ENCODE results near the gene TANK.
A peak's percentile ranks its signal among the peaks of the same experiment; 100 is the strongest.
"Not testable (repeated sequence)": the region's sequence is repeated elsewhere in the genome, so short reads cannot be mapped to it uniquely, and the experiment has no call there.

Gene TANK

DNA sequence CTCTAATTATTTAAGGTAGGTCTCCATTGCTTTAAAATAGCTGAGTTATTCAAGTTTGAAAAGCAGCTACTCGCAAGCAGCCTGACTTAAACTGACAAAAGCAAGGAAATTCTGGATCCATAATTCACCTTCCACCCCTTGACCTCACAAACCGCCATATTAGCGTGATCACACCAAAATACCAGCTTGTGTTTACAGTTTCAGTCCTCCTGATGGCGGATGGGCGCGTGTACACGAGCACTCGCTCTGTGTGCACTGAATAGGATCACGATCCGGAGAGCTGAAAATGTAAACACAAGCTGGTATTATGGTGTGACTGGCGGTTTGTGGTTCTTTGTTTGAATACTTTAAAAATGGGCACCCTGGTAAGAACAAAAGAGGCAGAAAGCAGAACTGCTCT is 105.6 kb downstream of the TANK start:
- no peak for DNase-seq
- Histone ChIP-seq H3K27me3 (ENCODE audit: control insufficient read depth in 1 of 2, insufficient read depth in 1 of 2, low read length in 2 of 2) (no peaks in the 10 kb centered on the region), H2BK12ac (ENCODE audit: low read length in 2 of 2) (no peak overlapping the region), H3K4ac (ENCODE audit: low read depth in 1 of 2, low read length in 2 of 2) (no peak overlapping the region), H3K4me3 (ENCODE audit: insufficient read depth in 1 of 2, low read depth in 1 of 2, low read length in 2 of 2) (no peak overlapping the region), H3K23ac (ENCODE audit: low read length in 2 of 2) (no peak overlapping the region), H2BK120ac (ENCODE audit: low read depth, low read length) (no peak overlapping the region), H2AFZ (ENCODE audit: low read depth, low read length) (no peak overlapping the region), H3K9me3 (ENCODE audit: control insufficient read depth, low read length) (no peaks in the 10 kb centered on the region), H3K36me3 (ENCODE audit: control insufficient read depth in 1 of 2, insufficient read depth in 2 of 2, low read depth in 1 of 2, low read length in 2 of 2) (no peaks in the 10 kb centered on the region), H2AK5ac (ENCODE audit: low read length, severe bottlenecking) (no peak overlapping the region), H3K4me1 (ENCODE audit: control insufficient read depth, insufficient read depth, low read depth, low read length) (no peaks in the 10 kb centered on the region), H3K14ac (ENCODE audit: low read length in 2 of 2) (no peak overlapping the region), H2BK5ac (ENCODE audit: low read depth, low read length, poor library complexity, severe bottlenecking) (no peak overlapping the region), H2BK15ac (ENCODE audit: low read depth, poor library complexity, severe bottlenecking) (no peak overlapping the region), H3K9ac (ENCODE audit: low read length) (no peak overlapping the region), H3K18ac (ENCODE audit: low read depth in 1 of 2, low read length in 2 of 2) (no peak overlapping the region), H4K91ac (ENCODE audit: low read length) (no peak overlapping the region), H3K27ac (ENCODE audit: low read length, poor library complexity, severe bottlenecking) (no peak overlapping the region), H3K4me2 (ENCODE audit: low read length, poor library complexity, severe bottlenecking) (no peak overlapping the region), H3K79me1 (replicated peaks; ENCODE audit: low read length, poor library complexity, severe bottlenecking) (no peaks in the 10 kb centered on the region), H4K8ac (ENCODE audit: low read length) (no peak overlapping the region)
- 95% methylated on average over 11 of the region's 11 CpGs for WGBS

DNA sequence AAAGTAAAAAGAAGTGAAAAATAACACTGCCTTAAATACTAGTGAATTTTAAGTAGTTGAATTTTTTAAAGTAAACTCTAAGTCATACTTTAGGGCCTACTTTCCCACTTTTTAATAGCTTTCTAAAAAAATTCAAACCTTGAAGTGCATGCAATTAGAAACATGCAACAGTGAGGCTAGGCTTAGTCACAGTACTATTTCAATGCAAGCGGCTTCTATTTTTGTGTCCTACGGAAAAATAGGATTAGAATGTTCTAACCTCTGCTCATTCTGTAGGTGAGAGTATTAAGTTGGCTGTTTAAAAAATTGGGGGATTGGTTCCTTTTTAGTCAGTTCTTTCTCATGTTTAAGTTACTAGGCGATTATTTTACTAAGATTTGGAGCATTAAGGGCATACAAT is 108.9 kb downstream of the TANK start:
- Histone ChIP-seq H3K9ac (ENCODE audit: low read length) (no peak overlapping the region), H3K23ac (ENCODE audit: low read length in 2 of 2) (no peak overlapping the region), H3K4me1 (ENCODE audit: control insufficient read depth, insufficient read depth, low read depth, low read length) (no peaks in the 10 kb centered on the region), H2BK15ac (ENCODE audit: low read depth, poor library complexity, severe bottlenecking) (no peak overlapping the region), H3K27me3 (ENCODE audit: control insufficient read depth in 1 of 2, insufficient read depth in 1 of 2, low read length in 2 of 2) (no peaks in the 10 kb centered on the region), H2BK5ac (ENCODE audit: low read depth, low read length, poor library complexity, severe bottlenecking) (no peak overlapping the region), H4K8ac (ENCODE audit: low read length) (no peak overlapping the region), H2AFZ (ENCODE audit: low read depth, low read length) (no peak overlapping the region), H3K18ac (ENCODE audit: low read depth in 1 of 2, low read length in 2 of 2) (no peak overlapping the region), H4K91ac (ENCODE audit: low read length) (no peak overlapping the region), H2AK5ac (ENCODE audit: low read length, severe bottlenecking) (no peak overlapping the region), H2BK12ac (ENCODE audit: low read length in 2 of 2) (no peak overlapping the region), H3K4me2 (ENCODE audit: low read length, poor library complexity, severe bottlenecking) (no peak overlapping the region), H3K9me3 (ENCODE audit: control insufficient read depth, low read length) (peaks cover 5% of the 10 kb centered on the region), H3K14ac (ENCODE audit: low read length in 2 of 2) (no peak overlapping the region), H3K27ac (ENCODE audit: low read length, poor library complexity, severe bottlenecking) (no peak overlapping the region), H3K4me3 (ENCODE audit: insufficient read depth in 1 of 2, low read depth in 1 of 2, low read length in 2 of 2) (no peak overlapping the region), H3K36me3 (ENCODE audit: control insufficient read depth in 1 of 2, insufficient read depth in 2 of 2, low read depth in 1 of 2, low read length in 2 of 2) (no peaks in the 10 kb centered on the region), H3K79me1 (replicated peaks; ENCODE audit: low read length, poor library complexity, severe bottlenecking) (no peaks in the 10 kb centered on the region), H2BK120ac (ENCODE audit: low read depth, low read length) (no peak overlapping the region), H3K4ac (ENCODE audit: low read depth in 1 of 2, low read length in 2 of 2) (no peak overlapping the region)
- 100% methylated on average over 2 of the region's 3 CpGs for WGBS
- DNase-seq, result no peak

DNA sequence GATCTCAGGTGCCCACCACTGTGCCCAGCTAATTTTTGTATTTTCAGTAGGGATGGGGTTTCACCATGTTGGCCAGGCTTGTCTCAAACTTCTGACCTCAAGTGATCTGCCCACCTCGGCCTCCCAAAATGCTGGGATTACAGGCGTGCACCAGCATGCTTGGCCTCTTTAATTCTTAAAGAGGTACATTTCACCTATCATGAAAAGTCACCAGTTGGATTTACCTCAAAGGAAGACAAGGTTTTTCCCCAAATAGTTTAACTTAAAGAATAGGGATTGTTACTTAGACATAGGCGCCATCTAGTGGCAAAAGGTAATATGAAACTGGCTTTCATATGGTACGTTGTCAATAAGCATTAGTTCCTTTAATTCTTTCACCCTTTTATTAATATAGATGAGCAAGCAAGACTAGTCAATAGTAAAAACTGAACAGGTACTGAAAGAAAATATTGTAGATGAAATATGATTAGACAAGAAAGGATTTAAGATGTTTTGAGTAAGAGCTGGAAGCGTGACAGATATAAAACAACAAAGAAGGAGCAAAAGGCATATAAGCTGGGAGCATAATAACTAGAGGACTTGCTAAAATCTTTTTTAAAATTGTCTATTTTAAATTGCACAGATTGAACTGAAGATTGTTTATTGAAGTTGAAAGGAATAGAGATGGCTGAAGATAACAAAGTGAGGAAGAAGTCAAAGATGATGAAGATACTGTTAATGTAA is 113.0 kb downstream of the TANK start:
- Histone ChIP-seq H3K36me3 (ENCODE audit: control insufficient read depth in 1 of 2, insufficient read depth in 2 of 2, low read depth in 1 of 2, low read length in 2 of 2) (no peaks in the 10 kb centered on the region), H3K9ac (ENCODE audit: low read length) (no peak overlapping the region)

DNA sequence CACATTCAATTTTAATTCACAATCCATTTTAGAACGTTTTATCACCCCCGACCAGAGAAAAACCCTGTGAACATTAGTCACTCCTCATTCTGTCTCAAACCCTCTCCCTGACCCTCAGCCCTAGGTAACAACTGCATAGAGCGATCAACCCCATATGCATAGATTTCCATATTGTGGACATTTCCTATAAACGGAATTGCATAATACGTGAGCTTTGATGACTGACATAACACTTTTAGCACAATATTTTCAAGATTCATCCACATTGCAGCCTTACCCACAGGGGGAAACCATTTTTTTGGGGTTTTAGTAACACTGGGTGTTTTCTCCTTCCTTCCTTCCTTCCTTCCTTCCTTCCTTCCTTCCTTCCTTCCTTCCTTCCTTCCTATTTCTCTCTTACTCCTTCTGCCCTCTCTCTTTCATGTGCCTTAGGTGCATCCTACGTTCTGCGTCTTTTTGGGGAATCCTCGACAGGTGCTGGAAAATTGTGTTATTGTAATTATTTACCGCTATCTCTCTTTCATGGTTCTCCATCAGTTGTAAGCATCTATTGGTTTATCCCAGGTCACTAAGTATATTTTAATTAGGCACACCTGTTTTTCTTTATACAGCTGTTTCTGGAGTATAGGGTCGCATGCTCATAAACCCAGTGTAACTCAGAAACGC is 118.5 kb downstream of the TANK start:
- H3K36me3 ChIP-seq (ENCODE audit: control insufficient read depth in 1 of 2, insufficient read depth in 2 of 2, low read depth in 1 of 2, low read length in 2 of 2); H4K91ac ChIP-seq (ENCODE audit: low read length); H3K18ac ChIP-seq (ENCODE audit: low read depth in 1 of 2, low read length in 2 of 2); H3K27me3 ChIP-seq (ENCODE audit: control insufficient read depth in 1 of 2, insufficient read depth in 1 of 2, low read length in 2 of 2); H3K9me3 ChIP-seq (ENCODE audit: control insufficient read depth, low read length); H2BK5ac ChIP-seq (ENCODE audit: low read depth, low read length, poor library complexity, severe bottlenecking); DNase-seq; H2BK15ac ChIP-seq (ENCODE audit: low read depth, poor library complexity, severe bottlenecking); H3K9ac ChIP-seq (ENCODE audit: low read length); H3K14ac ChIP-seq (ENCODE audit: low read length in 2 of 2); H3K79me1 ChIP-seq (replicated peaks; ENCODE audit: low read length, poor library complexity, severe bottlenecking); H4K8ac ChIP-seq (ENCODE audit: low read length); H3K23ac ChIP-seq (ENCODE audit: low read length in 2 of 2); H3K4me2 ChIP-seq (ENCODE audit: low read length, poor library complexity, severe bottlenecking); H3K4me1 ChIP-seq (ENCODE audit: control insufficient read depth, insufficient read depth, low read depth, low read length); H3K27ac ChIP-seq (ENCODE audit: low read length, poor library complexity, severe bottlenecking); H3K4me3 ChIP-seq (ENCODE audit: insufficient read depth in 1 of 2, low read depth in 1 of 2, low read length in 2 of 2); H2BK120ac ChIP-seq (ENCODE audit: low read depth, low read length); H2AFZ ChIP-seq (ENCODE audit: low read depth, low read length); H3K4ac ChIP-seq (ENCODE audit: low read depth in 1 of 2, low read length in 2 of 2); H2BK12ac ChIP-seq (ENCODE audit: low read length in 2 of 2); H2AK5ac ChIP-seq (ENCODE audit: low read length, severe bottlenecking): not testable (repeated sequence)
- WGBS, result 71% methylated on average over 11 of the region's 11 CpGs

More for the DNA sequence above, 113.0 kb downstream of the TANK start:
- H3K27ac ChIP-seq (ENCODE audit: low read length, poor library complexity, severe bottlenecking), result no peak overlapping the region
- no peak overlapping the region for H4K91ac ChIP-seq (ENCODE audit: low read length)
- no peak overlapping the region for H4K8ac ChIP-seq (ENCODE audit: low read length)
- 65% methylated on average over 3 of the region's 5 CpGs for WGBS
- no peaks in the 10 kb centered on the region for H3K27me3 ChIP-seq (ENCODE audit: control insufficient read depth in 1 of 2, insufficient read depth in 1 of 2, low read length in 2 of 2)
- H3K23ac ChIP-seq (ENCODE audit: low read length in 2 of 2), result no peak overlapping the region
- no peak overlapping the region for H3K4me2 ChIP-seq (ENCODE audit: low read length, poor library complexity, severe bottlenecking)
- H2AK5ac ChIP-seq (ENCODE audit: low read length, severe bottlenecking), result no peak overlapping the region
- H2BK5ac ChIP-seq (ENCODE audit: low read depth, low read length, poor library complexity, severe bottlenecking), result no peak overlapping the region
- no peak overlapping the region for H3K4me3 ChIP-seq (ENCODE audit: insufficient read depth in 1 of 2, low read depth in 1 of 2, low read length in 2 of 2)
- no peaks in the 10 kb centered on the region for H3K4me1 ChIP-seq (ENCODE audit: control insufficient read depth, insufficient read depth, low read depth, low read length)
- peak; percentile 67 for DNase-seq
- H2AFZ ChIP-seq (ENCODE audit: low read depth, low read length), result no peak overlapping the region
- H3K4ac ChIP-seq (ENCODE audit: low read depth in 1 of 2, low read length in 2 of 2), result no peak overlapping the region
- H2BK12ac ChIP-seq (ENCODE audit: low read length in 2 of 2), result no peak overlapping the region
- no peak overlapping the region for H3K14ac ChIP-seq (ENCODE audit: low read length in 2 of 2)
- no peak overlapping the region for H3K18ac ChIP-seq (ENCODE audit: low read depth in 1 of 2, low read length in 2 of 2)
- no peaks in the 10 kb centered on the region for H3K79me1 ChIP-seq (replicated peaks; ENCODE audit: low read length, poor library complexity, severe bottlenecking)
- H3K9me3 ChIP-seq (ENCODE audit: control insufficient read depth, low read length), result peaks cover 5% of the 10 kb centered on the region
- no peak overlapping the region for H2BK120ac ChIP-seq (ENCODE audit: low read depth, low read length)
- no peak overlapping the region for H2BK15ac ChIP-seq (ENCODE audit: low read depth, poor library complexity, severe bottlenecking)

Measured in mesenchymal stem cell (in vitro differentiated cells and primary cell).